ENCODE measurements around the gene DOCK8. TPM values are rescaled to one million over a fixed set of nuclear protein-coding genes. Genes with fewer than 3 reads are reported as not detected.

Gene DOCK8
- total and polyA plus RNA-seq, 2 experiments from 2014 or later: 0.94 to 1.2 TPM

GRCh38 chr9:250039-250438 lies 35.4 kb downstream of the DOCK8 start:
- Histone ChIP-seq H2AFZ (no peak overlapping the region), H3K27ac (ENCODE audit: low read depth) (no peak overlapping the region), H3K36me3 (ENCODE audit: insufficient read depth) (no peaks in the 10 kb centered on the region), H3K27me3 (ENCODE audit: insufficient read depth) (no peaks in the 10 kb centered on the region), H4K20me1 (replicated peaks; ENCODE audit: insufficient read depth) (no peaks in the 10 kb centered on the region), H3K4me2 (no peak overlapping the region), H3K4me1 (ENCODE audit: insufficient read depth) (no peaks in the 10 kb centered on the region), H3K79me2 (replicated peaks; ENCODE audit: insufficient read depth) (no peaks in the 10 kb centered on the region), H3F3A (replicated peaks; ENCODE audit: low read depth) (no peaks in the 10 kb centered on the region), H3K4me3 (no peak overlapping the region), H3K9me2 (ENCODE audit: insufficient read depth) (no peaks in the 10 kb centered on the region)
- DNase-seq (ENCODE audit: low spot score) (no peak), ATAC-seq (no peak)
- no peak for TF ChIP-seq EZH2phosphoT487 (IDR thresholded peaks at IDR 0.05; ENCODE audit: unreplicated experiment)
- TF ChIP-seq POLR2AphosphoS5 (IDR thresholded peaks at IDR 0.05; ENCODE audit: low read depth): no peak
- TF ChIP-seq ZNF114 (CRISPR knock-in tag; IDR thresholded peaks at IDR 0.05): no peak
- no peak for TF ChIP-seq NANOG (IDR thresholded peaks at IDR 0.05; ENCODE audit: borderline replicate concordance)
- no peak for TF ChIP-seq EZH2 (IDR thresholded peaks at IDR 0.05; ENCODE audit: low read depth, unreplicated experiment)
- no peak for TF ChIP-seq ZNF331 (CRISPR knock-in tag; IDR thresholded peaks at IDR 0.05; ENCODE audit: low read depth)
- TF ChIP-seq ZNF462 (CRISPR knock-in tag; IDR thresholded peaks at IDR 0.05): no peak
- TF ChIP-seq ETS1 (IDR thresholded peaks at IDR 0.05): no peak
- no peak for TF ChIP-seq CREB1 (CRISPR knock-in tag; IDR thresholded peaks at IDR 0.05; ENCODE audit: low read depth)
- no peak for TF ChIP-seq STAT1 (IDR thresholded peaks at IDR 0.05; ENCODE audit: unreplicated experiment)
- no peak for TF ChIP-seq REST (IDR thresholded peaks at IDR 0.05; ENCODE audit: unreplicated experiment)
- no peak for TF ChIP-seq CTCF (conservative IDR thresholded peaks at IDR 0.05; ENCODE audit: low read depth in 2 of 2)
- TF ChIP-seq JUNB (IDR thresholded peaks at IDR 0.05; ENCODE audit: unreplicated experiment): no peak
- H3K36me3 Mint-ChIP-seq (ENCODE audit: low read depth): no peaks in the 10 kb centered on the region
- H3K4me3 Mint-ChIP-seq: no peak overlapping the region
- no peak overlapping the region for H3K27ac Mint-ChIP-seq
- peaks cover 3% of the 10 kb centered on the region for H3K27me3 Mint-ChIP-seq (ENCODE audit: insufficient read depth, low read depth, poor library complexity)
- peaks cover 10% of the 10 kb centered on the region; the same call in 2 of the 3 replicates for H3K4me1 Mint-ChIP-seq
- no peaks in the 10 kb centered on the region for H3K9me3 Mint-ChIP-seq

Data from GM23338 (cell line).